Chondrocyte (in vitro differentiated cells): Measurements from ENCODE around the gene WNT9A. TPM values are rescaled to one million over a fixed set of nuclear protein-coding genes. Genes with fewer than 3 reads are reported as not detected.

Experiments used
- DNase-seq: peaks from one replicate; pipeline ENCODE4 v3.0.0; 2021; ENCODE audit warnings: mixed read lengths, low spot score
- H3K27ac Mint-ChIP-seq: one replicate; pipeline ENCODE4 v1.8.0; 2021; ENCODE audit warnings: mild to moderate bottlenecking, moderate library complexity, mixed read lengths; ENCODE audit not compliant: unreplicated experiment
- H3K27me3 Mint-ChIP-seq: 2 replicates; pipeline ENCODE4 v1.8.0; 2021; ENCODE audit warnings: low read depth, mixed read lengths
- H3K36me3 Mint-ChIP-seq: 2 replicates; pipeline ENCODE4 v1.8.0; 2021; ENCODE audit warnings: low read depth, mixed read lengths
- H3K4me1 Mint-ChIP-seq: 2 replicates; pipeline ENCODE4 v1.8.0; 2021; ENCODE audit warnings: low read depth, mild to moderate bottlenecking, mixed read lengths
- H3K4me3 Mint-ChIP-seq: one replicate; pipeline ENCODE4 v1.8.0; 2021; ENCODE audit warnings: mild to moderate bottlenecking, moderate library complexity, mixed read lengths; ENCODE audit not compliant: unreplicated experiment
- H3K9me3 Mint-ChIP-seq: 2 replicates; pipeline ENCODE4 v1.8.0; 2021; ENCODE audit warnings: low read depth, mixed read lengths
- total RNA-seq: library from RNA; stranded (reverse); gene quantifications from 3 replicates; pipeline ENCODE4 v1.2.1, GENCODE V29; 2021
- TF ChIP-seq, protein P1 (sequence below): fragments of 200-600 bp; sonication (generic); IDR thresholded peaks from 2 replicates; pipeline ENCODE4 v1.5.0; 2021; ENCODE audit warnings: antibody characterized with exemption, mild to moderate bottlenecking, moderate library complexity

The WNT9A gene
- total RNA-seq, 1 donor from 2014 or later = 2.5 TPM

- DNase-seq = no peak
- TF ChIP-seq, protein P1, sequence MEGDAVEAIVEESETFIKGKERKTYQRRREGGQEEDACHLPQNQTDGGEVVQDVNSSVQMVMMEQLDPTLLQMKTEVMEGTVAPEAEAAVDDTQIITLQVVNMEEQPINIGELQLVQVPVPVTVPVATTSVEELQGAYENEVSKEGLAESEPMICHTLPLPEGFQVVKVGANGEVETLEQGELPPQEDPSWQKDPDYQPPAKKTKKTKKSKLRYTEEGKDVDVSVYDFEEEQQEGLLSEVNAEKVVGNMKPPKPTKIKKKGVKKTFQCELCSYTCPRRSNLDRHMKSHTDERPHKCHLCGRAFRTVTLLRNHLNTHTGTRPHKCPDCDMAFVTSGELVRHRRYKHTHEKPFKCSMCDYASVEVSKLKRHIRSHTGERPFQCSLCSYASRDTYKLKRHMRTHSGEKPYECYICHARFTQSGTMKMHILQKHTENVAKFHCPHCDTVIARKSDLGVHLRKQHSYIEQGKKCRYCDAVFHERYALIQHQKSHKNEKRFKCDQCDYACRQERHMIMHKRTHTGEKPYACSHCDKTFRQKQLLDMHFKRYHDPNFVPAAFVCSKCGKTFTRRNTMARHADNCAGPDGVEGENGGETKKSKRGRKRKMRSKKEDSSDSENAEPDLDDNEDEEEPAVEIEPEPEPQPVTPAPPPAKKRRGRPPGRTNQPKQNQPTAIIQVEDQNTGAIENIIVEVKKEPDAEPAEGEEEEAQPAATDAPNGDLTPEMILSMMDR = no peak
- H3K9me3 Mint-ChIP-seq = peaks cover 7% of the 10 kb centered on the region
- H3K36me3 Mint-ChIP-seq = peaks cover 4% of the 10 kb centered on the region
- H3K27me3 Mint-ChIP-seq = peaks cover 7% of the 10 kb centered on the region
- H3K4me1 Mint-ChIP-seq = peaks cover 19% of the 10 kb centered on the region
- no peak overlapping the region for H3K4me3 Mint-ChIP-seq
- no peak overlapping the region for H3K27ac Mint-ChIP-seq
Observed at GRCh38 chr1:227952374-227953021, 4.8 kb upstream of the WNT9A start.

GRCh38 chr1:227951624-227952373 lies 4.1 kb upstream of the WNT9A start:
- Mint-ChIP-seq H3K4me3 (no peak overlapping the region), H3K9me3 (peaks cover 7% of the 10 kb centered on the region), H3K27me3 (peaks cover 4% of the 10 kb centered on the region), H3K36me3 (peaks cover 3% of the 10 kb centered on the region), H3K4me1 (peaks cover 23% of the 10 kb centered on the region), H3K27ac (no peak overlapping the region)
- TF ChIP-seq, protein P1 = no peak
- DNase-seq = no peak

DNA sequence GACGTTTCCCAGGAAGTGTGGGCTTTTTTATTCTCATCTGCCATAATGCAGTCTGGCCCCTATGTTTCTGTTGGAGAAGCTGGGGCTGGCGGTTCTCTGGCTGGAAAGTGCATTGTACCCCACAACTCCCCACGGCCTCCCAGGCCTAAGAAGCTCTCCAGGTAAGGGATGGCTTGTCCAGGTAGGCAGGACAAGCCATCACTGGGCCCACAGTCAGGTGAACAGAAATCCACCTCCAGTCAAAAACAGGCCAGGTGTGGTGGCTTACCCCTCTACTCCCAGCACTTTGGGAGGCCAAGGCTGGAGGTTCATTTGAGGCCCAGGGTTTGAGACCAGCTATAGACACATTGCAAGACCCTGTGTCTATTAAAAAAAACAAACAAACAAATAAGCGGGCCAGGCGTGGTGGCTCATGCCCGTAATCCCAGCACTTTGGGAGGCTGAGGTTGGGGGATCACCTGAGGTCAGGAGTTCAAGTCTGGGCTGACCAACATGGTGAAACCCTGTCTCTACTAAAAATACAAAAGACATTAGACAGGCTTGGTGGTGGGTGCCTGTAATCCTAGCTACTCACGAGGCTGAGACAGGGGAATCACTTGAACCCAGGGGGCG lies 3.1 kb upstream of the WNT9A start:
- TF ChIP-seq, protein P1 = no peak
- H3K27ac Mint-ChIP-seq = no peak overlapping the region
- no peak for DNase-seq
- peaks cover 30% of the 10 kb centered on the region for H3K4me1 Mint-ChIP-seq
- peaks cover 3% of the 10 kb centered on the region for H3K36me3 Mint-ChIP-seq
- H3K9me3 Mint-ChIP-seq = peaks cover 6% of the 10 kb centered on the region
- H3K4me3 Mint-ChIP-seq = no peak overlapping the region
- H3K27me3 Mint-ChIP-seq = peaks cover 3% of the 10 kb centered on the region

DNA sequence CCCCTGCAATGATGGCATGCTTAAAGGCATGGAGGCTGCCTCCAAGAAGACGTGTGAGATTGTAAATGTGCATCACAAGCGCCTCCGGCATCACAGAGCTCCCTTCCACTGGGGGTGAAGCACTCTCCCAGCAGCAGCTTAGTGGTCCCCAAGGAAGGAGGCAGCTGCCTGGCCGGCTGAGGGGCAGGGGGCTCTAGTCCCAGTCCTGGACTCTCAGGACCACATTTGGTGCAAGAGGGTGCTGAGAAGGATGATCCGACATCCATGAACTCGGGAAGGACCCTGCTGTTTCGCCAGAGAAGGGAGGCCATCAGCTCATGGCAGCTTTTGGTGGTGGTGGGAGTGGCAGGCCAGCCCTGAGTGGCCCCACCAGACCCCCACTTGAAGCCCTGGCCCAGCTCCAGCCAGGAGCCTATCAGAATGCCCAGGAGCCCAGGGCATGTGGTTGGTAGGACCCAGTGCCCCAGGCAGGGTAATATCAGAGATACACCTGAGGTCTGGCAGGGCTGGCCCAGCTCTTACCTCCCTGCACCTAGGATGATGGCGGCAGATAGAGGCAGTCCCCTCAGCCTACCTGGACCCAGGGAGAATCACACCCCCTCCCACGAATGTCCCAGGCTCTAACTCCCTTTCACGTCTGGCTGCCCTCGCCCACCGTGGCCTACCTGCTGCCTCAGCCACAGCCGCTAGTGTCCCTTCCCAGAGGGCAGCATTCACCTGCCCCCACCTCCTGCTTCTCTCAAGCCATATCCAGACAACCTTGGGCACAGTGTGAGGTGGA lies 2.4 kb upstream of the WNT9A start:
- H3K27me3 Mint-ChIP-seq = peaks cover 2% of the 10 kb centered on the region
- peaks cover 34% of the 10 kb centered on the region for H3K4me1 Mint-ChIP-seq
- no peak for DNase-seq
- peak overlapping the region; percentile 28 for H3K4me3 Mint-ChIP-seq
- no peak overlapping the region for H3K27ac Mint-ChIP-seq
- TF ChIP-seq, protein P1 = no peak
- peaks cover under 1% of the 10 kb centered on the region for H3K9me3 Mint-ChIP-seq
- H3K36me3 Mint-ChIP-seq = peaks cover 3% of the 10 kb centered on the region
